Measurements from ENCODE around the gene PBX1.

Gene PBX1

GRCh38 chr1:164707868-164708331, 148.9 kb downstream of the PBX1 start:
- no peak overlapping the region for H3K4me3 ChIP-seq (ENCODE audit: low read length)

GRCh38 chr1:164708596-164708995, 149.6 kb downstream of the PBX1 start:
- Histone ChIP-seq H3K4me3 (ENCODE audit: low read length) (no peak overlapping the region), H3K9ac (ENCODE audit: low read length) (no peak overlapping the region), H3K36me3 (replicated peaks; ENCODE audit: low read depth, low read length) (no peaks in the 10 kb centered on the region), H3K27ac (ENCODE audit: low read length) (no peak overlapping the region), H3K27me3 (ENCODE audit: low read depth, low read length) (no peaks in the 10 kb centered on the region), H3K79me2 (ENCODE audit: low read length) (no peaks in the 10 kb centered on the region), H3K4me1 (ENCODE audit: low read length) (no peaks in the 10 kb centered on the region), H3K4me2 (ENCODE audit: low read length) (no peak overlapping the region), H4K20me1 (ENCODE audit: insufficient read depth, low read length) (no peaks in the 10 kb centered on the region), H3K9me3 (ENCODE audit: insufficient read depth, low read length) (no peaks in the 10 kb centered on the region), H2AFZ (ENCODE audit: low read depth, low read length) (no peak overlapping the region)
- TF ChIP-seq EZH2phosphoT487 (IDR thresholded peaks at IDR 0.05; ENCODE audit: low read depth) (no peak), CTCF (IDR thresholded peaks at IDR 0.05; ENCODE audit: low read depth, low read length) (no peak)

More at GRCh38 chr1:164707868-164708331, 148.9 kb downstream of the PBX1 start:
- H3K79me2 ChIP-seq (ENCODE audit: low read length), result no peaks in the 10 kb centered on the region
- no peaks in the 10 kb centered on the region; the same call in 1 of the 2 replicates for H3K27me3 ChIP-seq (ENCODE audit: low read depth, low read length)
- no peaks in the 10 kb centered on the region for H4K20me1 ChIP-seq (ENCODE audit: insufficient read depth, low read length)
- TF ChIP-seq CTCF (IDR thresholded peaks at IDR 0.05; ENCODE audit: low read depth, low read length), result no peak
- no peak for TF ChIP-seq EZH2phosphoT487 (IDR thresholded peaks at IDR 0.05; ENCODE audit: low read depth)
- H3K27ac ChIP-seq (ENCODE audit: low read length), result no peak overlapping the region
- H3K4me2 ChIP-seq (ENCODE audit: low read length), result no peak overlapping the region
- H3K36me3 ChIP-seq (replicated peaks; ENCODE audit: low read depth, low read length), result no peaks in the 10 kb centered on the region
- H3K9me3 ChIP-seq (ENCODE audit: insufficient read depth, low read length), result no peaks in the 10 kb centered on the region
- H3K4me1 ChIP-seq (ENCODE audit: low read length), result no peaks in the 10 kb centered on the region
- no peak overlapping the region for H3K9ac ChIP-seq (ENCODE audit: low read length)
- H2AFZ ChIP-seq (ENCODE audit: low read depth, low read length), result no peak overlapping the region

GRCh38 chr1:164709126-164709525, 150.1 kb downstream of the PBX1 start:
- no peak overlapping the region for H3K4me2 ChIP-seq (ENCODE audit: low read length)
- H3K9me3 ChIP-seq (ENCODE audit: insufficient read depth, low read length), result no peaks in the 10 kb centered on the region
- H3K9ac ChIP-seq (ENCODE audit: low read length), result no peak overlapping the region
- no peaks in the 10 kb centered on the region for H4K20me1 ChIP-seq (ENCODE audit: insufficient read depth, low read length)
- no peaks in the 10 kb centered on the region for H3K4me1 ChIP-seq (ENCODE audit: low read length)
- H3K27me3 ChIP-seq (ENCODE audit: low read depth, low read length), result no peaks in the 10 kb centered on the region
- H3K79me2 ChIP-seq (ENCODE audit: low read length), result no peaks in the 10 kb centered on the region
- H2AFZ ChIP-seq (ENCODE audit: low read depth, low read length), result no peak overlapping the region
- no peak overlapping the region for H3K27ac ChIP-seq (ENCODE audit: low read length)
- no peak for TF ChIP-seq CTCF (IDR thresholded peaks at IDR 0.05; ENCODE audit: low read depth, low read length)
- no peak for TF ChIP-seq EZH2phosphoT487 (IDR thresholded peaks at IDR 0.05; ENCODE audit: low read depth)
- no peaks in the 10 kb centered on the region for H3K36me3 ChIP-seq (replicated peaks; ENCODE audit: low read depth, low read length)
- H3K4me3 ChIP-seq (ENCODE audit: low read length), result no peak overlapping the region

- Histone ChIP-seq H3K4me2 (ENCODE audit: low read length) (no peak overlapping the region), H3K36me3 (replicated peaks; ENCODE audit: low read depth, low read length) (no peaks in the 10 kb centered on the region), H2AFZ (ENCODE audit: low read depth, low read length) (no peak overlapping the region), H3K27me3 (ENCODE audit: low read depth, low read length) (no peaks in the 10 kb centered on the region), H3K27ac (ENCODE audit: low read length) (no peak overlapping the region), H3K9ac (ENCODE audit: low read length) (no peak overlapping the region), H4K20me1 (ENCODE audit: insufficient read depth, low read length) (no peaks in the 10 kb centered on the region), H3K9me3 (ENCODE audit: insufficient read depth, low read length) (no peaks in the 10 kb centered on the region), H3K79me2 (ENCODE audit: low read length) (no peaks in the 10 kb centered on the region), H3K4me1 (ENCODE audit: low read length) (no peaks in the 10 kb centered on the region), H3K4me3 (ENCODE audit: low read length) (no peak overlapping the region)
- no peak for TF ChIP-seq CTCF (IDR thresholded peaks at IDR 0.05; ENCODE audit: low read depth, low read length)
- no peak for TF ChIP-seq EZH2phosphoT487 (IDR thresholded peaks at IDR 0.05; ENCODE audit: low read depth)
Measured at GRCh38 chr1:164709541-164710278, 150.7 kb downstream of the PBX1 start.

Measured in OCI-LY3 (cell line).